NCI-H1436 (cell line): ENCODE data around the gene MAPK7.
A peak's percentile ranks its signal among the peaks of the same experiment; 100 is the strongest.
"Not testable (repeated sequence)": the region's sequence is repeated elsewhere in the genome, so short reads cannot be mapped to it uniquely, and the experiment has no call there.

ENCODE experiments used
- DNase-seq: peaks from one replicate; lab custom pipeline; 2025; lab: John Stamatoyannopoulos, UW

The MAPK7 gene

DNA sequence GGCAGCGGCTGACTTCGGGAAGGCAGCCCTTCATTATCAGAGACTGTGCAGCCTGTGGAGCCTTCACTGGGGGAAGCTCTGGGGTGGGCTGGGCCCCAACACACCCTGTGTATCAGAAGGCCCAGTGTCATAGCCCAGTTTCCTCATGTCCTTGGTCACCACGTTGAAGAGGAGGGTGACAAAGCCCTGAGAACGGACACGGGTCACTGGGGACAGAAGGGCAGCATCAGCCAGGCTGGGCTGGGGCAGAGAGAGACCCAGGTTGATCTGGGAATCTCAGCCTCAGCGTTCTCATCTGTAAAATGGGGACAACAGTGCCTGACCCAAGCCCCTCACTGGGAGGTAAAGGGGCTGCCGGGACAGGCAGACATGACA is 35.1 kb upstream of the MAPK7 start:
- DNase-seq = no peak

DNA sequence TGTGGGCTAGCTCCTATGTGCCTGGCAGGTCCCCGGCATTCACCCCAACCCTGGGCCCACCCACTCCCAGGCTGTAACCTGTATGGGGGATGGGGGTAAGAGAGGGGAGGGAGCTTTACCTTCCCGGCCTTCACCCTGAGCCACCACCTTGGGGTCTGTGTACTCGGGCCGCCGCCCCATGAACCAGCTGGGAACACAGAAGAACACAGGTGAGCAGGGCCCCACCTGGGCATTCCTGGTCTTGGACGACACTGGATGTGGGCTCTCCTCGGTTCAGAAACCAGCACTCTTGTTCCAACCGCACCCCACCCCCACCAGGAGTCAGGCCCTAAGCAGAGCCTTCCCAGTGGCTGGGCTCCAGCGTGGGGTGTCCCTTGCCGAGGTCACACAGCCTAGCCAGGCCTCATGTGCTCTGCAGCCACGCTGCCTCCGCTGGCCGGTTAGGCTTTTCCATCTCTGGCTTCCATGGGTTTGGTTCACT is 34.6 kb upstream of the MAPK7 start:
- no peak for DNase-seq

DNA sequence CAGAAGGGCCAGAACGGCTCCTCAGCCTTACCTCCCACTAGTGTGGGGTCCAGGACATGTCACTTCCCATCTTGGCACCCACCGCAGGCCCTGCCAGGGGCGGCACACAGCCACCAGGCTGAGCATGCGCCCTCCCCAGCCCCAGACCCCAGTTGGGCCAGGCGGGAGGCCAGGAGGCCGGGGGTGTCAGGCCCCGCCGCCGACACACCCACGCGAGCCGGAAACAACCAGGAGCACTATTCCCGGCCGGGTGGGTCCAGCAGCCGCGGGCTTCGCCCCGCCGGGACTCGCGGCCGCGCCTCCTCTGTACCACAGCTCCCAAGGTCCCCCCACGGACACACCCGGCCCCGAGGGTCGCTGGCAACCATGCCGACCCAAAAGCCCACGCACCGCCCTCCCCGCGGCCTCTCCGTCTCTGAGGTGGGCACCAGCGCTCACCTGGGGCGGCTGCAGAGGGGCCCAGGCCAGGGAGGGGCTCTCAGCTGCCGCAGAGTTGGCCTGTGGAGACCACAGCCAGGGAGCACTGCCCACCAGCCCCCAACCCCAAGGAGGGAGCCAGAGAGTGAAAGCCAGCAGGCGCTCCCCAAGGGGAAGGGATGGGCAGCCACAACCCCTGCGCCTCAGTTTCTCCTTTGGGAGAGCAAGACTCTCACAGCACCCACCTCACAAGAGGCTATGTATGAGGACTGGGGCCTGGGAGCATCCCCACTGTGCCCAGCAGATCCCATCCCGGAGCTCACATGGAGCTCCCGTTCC is 33.8 kb upstream of the MAPK7 start:
- no peak for DNase-seq

DNA sequence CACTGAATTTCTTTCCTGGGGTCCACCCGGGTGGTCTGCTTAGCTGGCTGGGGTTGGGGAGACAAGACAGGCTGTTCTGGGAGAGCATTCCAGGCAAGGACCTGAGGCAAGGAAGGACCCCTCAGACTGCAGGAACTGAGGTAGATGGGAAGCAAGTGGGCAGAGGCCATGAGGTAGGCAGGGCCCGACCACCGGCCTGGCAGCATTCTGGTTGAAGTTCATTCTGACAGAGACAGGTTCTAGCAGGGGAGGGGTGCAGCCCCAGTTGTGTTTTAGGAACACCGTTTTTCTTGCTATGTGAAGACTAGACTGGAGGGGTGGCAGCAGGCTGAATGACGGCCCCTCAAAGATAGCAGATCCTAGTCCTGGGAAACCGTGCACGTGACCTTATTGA is 33.2 kb upstream of the MAPK7 start:
- no peak for DNase-seq

DNA sequence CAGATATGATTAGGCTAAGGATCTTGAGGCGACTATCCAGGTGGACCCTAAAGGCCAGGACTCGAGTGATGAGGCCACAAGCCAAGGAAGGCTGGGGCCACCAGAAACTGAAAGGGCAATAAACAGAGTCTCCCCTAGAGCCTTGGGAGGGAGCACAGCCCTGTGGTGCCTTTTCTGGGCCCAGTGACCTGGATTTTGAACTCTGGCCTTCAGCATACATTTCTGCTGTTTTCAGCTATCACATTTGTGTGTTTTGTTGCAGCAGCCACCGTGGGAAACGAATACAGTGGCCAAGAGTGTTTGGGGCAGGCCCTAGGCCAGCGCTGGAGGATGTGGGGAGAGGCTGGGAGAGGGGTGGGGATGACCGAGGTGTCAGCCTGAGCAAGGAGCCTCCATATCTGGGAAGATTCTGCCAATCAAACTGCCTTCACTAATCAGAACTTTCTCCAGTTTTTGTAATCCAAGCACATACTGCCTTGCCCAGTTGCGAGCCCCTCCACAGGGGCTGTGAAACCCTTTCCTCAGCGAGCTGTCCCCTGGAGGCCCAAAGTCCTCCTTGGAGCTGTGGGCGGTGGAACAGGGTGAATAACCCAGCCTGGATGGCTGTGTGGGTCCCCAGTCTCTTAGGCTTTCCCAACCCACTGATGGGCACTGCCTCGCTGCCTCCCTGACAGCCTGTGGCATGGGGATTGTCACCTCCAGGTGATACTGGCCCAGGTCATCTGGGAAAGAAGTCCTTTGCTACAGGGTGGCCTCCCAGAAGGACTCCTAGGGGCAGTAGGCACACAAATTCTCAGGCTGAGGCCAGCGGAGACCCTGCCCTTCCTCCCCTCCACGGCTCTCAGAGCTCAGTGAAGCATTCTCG is 32.6 kb upstream of the MAPK7 start:
- no peak for DNase-seq

DNA sequence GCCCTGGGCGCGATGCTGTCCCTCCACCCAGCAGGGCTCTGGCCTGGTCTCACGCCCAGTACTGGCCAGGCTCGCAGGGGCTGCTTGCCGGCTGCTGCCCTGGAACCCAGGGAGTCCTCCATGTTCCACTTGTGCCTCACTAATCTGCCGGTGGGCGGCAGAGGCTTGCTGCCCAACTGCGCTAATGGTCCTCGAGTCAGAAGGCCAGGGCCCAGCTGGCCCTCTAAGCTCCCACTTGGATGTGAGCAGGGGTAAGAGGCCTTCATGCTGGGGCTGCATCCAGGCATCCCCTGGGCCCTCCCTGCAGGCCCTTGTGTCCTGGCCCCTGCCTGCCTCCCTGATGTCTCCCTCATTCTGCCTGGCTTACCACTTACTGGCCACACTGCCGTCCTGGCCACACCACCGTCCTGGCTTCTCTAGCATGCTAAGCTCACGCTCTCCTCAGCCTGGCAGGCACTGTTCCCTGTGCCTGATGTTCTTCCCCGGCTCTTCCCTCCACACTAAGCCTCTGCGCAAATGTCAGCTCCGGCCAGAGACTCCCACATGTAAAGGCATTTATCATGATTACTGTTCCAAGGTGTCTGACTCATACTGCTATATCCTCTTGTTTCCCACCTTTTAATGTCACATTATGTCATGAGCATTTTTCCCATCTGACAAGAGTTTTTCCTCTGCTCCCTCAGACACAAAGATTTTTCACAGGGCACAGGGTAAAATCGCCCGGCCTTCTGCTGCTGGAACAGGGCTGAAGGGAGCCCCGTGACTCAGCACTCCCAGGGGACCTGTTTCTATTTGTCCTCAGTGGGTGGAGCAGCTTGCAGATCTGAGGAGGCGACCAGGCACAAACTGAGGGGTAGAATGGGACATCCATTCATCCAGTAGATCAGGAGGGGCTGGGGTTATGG is 31.7 kb upstream of the MAPK7 start:
- peak; percentile 94 for DNase-seq

DNA sequence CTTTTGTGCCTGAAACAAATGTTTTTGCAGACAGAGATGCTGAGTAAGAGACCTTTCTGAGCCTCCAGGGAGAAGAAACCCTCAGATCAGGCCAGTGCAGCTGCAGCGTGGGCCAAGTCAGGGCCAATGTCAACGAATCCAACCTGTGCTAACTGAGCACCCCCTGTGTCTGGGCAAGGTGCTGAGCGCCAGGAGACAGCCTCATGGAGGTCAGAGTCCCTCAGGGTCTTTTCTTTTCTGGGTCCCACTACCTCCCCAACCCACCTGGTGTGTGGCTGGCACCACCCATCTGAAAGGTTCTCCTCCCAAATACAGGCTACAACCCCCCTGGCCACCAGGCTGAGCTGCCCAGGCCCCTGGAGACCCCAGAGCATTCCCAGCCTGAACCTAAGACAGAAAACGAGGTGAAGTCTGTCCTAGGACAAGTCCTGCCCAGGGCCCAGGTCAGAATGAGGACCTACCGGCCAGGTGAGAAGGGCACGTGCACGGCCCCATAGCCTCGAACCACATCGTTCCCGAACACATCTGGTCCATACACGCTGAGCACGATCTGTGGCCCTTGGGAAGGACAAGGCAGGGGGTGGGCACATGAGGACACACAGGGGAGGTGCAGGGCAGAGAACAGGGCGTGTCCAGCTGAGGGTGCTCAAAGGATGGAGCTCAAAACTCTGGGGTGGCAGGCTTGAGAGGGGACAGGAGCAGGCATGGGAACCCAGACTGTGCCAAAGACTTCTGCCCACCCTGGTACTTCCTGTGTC is 30.8 kb upstream of the MAPK7 start:
- no peak for DNase-seq

DNA sequence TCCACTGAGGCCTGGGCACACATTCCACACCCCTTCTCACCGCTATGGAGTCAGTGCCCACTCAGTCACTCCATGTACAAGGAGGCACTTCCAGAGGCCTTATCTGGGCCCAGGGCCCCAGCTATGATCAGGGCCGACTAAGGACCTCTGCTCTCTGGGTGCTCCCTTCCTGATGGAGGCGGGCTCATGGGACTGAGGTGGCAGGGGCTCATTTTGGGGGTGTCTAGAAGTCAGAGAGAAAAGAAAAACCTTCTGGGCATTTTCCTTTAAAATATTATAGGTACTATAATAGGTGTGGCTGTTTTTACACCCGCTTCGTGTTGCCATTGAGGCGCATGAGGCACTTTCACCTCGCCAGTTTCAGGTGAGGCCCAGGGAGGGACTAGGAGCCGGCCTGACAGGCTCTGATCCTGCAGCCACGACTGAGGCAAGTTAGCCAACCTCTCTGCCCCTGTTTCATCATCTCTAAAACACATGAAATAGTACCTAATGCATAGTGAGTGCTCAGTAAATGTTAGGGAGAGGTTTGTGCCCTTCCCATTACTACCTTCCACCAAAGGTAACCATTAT is 30.1 kb upstream of the MAPK7 start:
- no peak for DNase-seq

DNA sequence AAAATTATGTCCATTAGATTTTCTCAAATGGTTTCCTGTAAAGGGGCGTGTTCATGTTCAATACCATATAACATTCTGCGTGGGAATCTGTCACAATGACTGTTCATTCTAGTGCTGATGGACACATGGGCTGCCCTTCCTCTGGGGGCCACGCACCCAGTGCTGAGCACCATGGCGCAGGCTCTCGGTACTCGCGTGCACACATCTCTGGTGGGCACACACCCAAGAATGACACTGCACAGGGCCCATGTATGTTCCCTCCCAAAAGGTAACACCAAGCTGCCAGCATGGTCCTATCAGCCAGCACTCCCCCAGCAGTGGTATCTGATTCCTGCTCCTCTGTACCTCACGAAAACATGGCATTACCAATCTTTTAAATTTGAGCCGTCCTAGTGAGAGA is 29.5 kb upstream of the MAPK7 start:
- no peak for DNase-seq

DNA sequence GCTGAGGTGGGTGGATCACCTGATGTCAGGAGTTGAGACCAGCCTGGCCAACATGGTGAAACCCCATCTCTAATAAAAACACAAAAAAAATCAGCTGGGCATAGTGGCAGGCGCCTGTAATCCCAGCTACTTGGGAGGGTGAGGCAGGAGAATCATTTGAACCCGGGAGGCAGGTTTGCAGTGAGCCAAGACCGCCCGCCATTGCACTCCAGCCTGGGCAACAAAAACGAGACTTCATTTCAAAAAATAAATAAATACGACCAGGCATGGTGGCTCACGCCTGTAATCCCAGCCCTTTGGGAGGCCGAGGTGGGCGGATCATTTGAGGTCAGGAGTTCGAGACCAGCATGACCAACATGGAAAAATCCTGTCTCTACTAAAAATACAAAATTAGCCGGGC is 24.9 kb upstream of the MAPK7 start:
- not testable (repeated sequence) for DNase-seq

DNA sequence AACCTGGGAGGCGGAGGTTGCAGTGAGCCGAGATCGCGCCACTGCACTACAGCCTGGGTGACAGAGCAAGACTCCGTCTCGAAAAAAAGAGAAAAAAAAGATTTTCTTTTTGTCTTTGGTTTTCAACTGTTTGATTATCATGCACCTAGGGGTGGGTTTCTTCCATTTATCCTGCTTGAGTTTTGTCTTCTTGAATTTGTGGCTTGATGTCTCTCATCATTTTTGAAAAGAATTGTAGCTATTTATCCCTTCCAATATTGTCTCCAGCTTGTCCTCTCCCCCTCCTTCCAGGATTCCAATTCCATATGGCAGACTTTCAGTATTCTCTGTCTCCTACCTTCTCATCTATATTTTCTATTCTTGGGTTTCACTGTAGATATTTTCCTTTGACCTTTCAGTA is 23.6 kb upstream of the MAPK7 start:
- no peak for DNase-seq

DNA sequence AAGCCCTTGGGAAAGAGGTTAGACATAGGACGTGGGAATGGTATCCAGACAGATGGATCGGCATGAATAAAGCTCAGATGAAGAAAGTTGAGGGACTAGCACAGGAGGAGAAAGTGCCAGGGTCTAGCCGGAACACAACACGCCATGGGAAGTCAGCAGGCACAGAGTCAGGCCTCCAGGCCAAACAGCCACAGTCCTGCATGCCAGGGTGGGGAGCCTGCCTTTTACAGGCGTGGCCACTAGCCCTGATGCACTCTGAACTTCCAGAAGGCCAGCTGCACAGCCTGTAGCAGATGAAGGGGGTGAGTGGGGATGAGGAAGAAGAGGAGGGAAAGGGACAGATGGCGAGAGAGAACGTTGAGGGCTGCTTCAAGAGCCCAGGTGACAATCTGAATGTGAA is 20.9 kb upstream of the MAPK7 start:
- no peak for DNase-seq

DNA sequence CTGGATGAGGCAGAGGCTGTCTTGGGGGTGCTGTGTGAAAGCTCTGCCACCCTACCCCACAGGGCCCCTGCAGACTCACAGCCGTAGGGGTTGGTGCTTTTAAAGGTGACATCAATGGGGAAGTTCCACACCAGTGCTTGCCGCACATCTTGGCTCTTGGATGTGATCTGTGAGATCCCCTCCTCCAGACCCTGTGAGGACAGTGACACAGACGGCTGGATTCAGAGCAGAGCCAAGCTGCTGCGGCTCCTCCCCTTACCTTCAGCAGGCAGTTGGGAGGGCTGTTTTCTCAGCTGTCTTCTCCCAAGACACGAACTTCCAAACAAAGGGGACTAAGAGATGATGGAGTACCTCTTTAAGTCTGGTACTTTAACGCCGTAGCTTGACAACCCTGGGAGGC is 20.5 kb upstream of the MAPK7 start:
- no peak for DNase-seq

DNA sequence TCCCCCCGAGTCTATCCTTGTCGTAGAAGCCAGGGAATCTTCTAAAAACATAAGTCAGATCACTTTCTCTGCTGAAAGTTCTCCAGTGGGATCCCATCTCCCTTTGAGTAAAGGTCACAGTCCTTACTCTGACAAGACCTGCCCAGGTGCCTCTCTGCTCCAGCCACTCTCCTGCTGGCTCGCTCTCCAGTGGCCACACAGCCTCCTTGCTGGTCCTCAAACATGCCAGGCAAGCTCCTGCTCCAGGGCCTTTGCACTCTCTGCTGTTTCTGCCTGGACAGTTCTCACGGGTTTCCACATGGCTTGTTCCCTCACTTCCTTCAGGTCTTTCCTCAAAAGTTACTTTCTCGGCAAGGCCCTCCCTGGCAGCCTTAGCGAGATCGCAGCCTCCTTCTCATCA is 19.1 kb upstream of the MAPK7 start:
- no peak for DNase-seq

DNA sequence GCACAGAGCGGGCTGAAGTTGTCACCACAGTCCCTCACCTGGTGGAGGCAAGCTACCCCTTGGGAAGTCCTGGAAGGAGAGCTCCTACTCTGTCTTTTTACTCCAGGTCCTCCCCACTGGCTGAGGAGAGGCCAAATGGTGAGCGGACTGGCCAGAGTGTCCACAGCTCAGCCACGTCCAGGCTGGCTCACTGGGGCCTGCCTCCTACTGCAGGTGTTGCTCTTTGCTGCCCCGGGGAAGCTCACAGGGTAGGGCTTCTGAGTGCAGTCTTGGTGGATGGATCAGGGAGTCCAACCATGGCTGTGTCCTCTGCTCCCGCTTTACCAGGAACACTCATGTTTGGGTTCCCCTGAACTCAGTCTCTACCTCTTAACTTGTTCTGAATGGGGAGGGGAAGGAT is 18.4 kb upstream of the MAPK7 start:
- no peak for DNase-seq

DNA sequence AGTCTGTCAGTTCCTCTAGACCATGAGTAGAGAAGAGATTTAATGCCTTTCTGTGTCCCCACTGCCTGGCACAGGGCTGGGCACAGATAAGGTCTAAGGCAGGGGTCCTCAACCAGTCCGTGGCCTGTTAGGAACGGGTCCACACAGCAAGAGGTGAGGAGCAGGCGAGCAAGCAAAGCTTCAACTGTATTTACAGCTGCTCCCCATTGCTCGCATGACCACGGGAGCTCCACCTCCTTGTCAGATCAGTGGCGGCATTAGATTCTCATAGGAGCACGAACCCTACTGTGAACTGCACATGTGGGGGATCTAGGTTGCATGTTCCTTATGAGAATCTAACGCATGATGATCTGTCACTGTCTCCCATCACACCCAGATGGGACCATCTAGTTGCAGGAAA is 17.5 kb upstream of the MAPK7 start:
- no peak for DNase-seq

DNA sequence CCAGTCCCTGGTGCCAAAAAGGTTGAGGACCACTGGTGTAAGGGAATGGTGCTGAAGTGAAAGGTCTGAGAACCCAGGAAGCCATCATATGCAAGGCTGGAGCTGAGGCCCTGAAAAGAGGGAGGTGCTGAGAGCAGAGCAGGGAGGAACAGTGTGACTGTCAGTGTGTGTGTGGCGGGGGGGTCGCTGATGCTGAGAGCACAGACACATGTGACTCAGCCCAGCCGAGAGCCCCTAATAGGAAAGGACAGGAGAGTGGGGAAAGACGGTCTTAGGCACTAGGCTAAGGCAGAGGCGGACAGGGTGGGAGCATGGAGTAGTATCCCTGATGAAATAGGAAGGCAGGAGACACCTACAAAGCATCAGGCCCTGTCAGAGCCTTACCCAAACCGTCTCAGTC is 17.0 kb upstream of the MAPK7 start:
- DNase-seq = no peak

DNA sequence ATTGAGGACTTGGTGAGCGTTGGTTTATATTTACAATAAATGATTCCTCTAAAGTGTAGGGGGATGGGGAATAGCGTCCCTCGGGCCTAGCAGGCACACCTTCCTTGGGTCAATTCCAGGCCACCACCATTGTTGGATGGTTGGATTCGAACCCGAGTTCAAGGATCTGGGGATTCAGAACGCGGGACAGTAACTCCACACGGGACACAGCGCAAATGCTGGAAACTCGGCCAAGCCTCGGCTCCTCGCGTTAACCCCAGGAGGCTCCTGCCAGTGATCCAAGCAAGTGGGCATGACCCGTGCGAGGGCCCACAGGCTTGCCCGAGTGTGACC is 16.4 kb upstream of the MAPK7 start:
- DNase-seq = no peak

DNA sequence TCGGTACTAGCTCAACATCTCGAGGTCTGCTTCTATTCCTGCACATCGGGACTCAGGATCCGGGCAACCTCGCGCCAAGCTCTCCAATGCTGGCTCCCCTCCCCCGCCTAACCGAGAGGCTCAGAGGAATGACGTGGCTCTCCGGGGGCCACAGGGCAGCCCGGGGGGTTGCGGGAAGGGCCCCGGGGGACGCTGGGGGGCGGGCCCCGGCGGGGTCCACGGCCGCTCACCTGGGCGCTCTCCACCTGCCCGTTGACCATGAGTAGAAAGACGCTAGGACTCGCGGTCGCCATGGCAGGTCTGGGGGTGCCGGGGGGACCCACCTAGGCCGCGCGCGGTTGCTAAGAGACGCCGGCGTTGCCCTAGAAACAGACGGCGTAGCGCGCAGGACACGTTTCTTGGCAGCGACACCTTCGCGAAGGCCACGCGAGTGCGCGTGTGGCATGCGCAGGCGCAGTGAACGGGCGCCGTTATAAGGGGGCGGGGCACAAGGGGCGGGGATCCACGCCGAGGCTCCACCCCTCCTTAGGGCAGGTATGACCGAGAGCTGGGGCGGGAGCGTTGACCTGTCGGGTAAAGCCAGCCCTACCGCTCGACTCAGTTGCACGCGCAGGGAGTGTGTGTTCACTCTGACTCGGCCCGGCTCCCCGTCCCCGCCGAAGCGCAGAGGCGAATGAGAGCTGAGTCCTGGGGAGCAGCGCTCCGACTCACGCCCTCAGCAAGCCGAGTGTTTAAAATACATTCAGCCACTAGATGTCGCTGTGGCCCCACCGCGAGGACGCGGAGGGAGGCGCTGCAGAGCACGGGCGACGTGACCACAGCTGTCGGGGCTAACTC is 15.8 kb upstream of the MAPK7 start, which contains the start of gene B9D1:
Gene B9D1 (minus strand): TSS at position 447 of the 837 bp plus-strand sequence. CDS start 154 bp downstream, at position 293.
- peak; percentile 97 for DNase-seq

DNA sequence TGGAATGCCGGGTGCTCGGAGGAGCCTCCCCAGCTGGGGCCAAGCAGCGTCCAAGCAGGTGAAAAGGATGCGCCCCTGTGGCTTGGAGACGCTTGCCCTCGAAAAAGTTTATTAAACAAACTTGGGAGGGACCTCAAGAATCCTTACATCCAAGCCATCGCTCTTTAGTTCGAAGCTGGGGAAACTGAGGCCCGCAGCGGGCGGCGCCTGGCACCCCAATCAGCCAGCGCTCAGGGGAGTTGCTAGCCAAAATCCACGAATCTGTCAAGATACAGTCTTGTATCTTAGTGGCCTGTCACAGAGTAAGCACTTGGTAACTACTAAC is 15.2 kb upstream of the MAPK7 start:
- no peak for DNase-seq
